NCI-H1417 treated with DMSO at 0.1 percent for 48 hours (cell line): ENCODE measurements around the gene IL37.

Experiments
- DNase-seq: peaks from one replicate; lab custom pipeline; 2025; lab: John Stamatoyannopoulos, UW

The IL37 gene

GRCh38 chr2:112960230-112960825 lies 49.4 kb downstream of the IL37 start:
- DNase-seq: no peak

- DNase-seq: no peak
Observed at GRCh38 chr2:112962308-112963175, 51.6 kb downstream of the IL37 start.

- no peak for DNase-seq
Observed at GRCh38 chr2:112967023-112967422, 56.1 kb downstream of the IL37 start.
